ENCODE results near the gene STK25.

The STK25 gene

DNA sequence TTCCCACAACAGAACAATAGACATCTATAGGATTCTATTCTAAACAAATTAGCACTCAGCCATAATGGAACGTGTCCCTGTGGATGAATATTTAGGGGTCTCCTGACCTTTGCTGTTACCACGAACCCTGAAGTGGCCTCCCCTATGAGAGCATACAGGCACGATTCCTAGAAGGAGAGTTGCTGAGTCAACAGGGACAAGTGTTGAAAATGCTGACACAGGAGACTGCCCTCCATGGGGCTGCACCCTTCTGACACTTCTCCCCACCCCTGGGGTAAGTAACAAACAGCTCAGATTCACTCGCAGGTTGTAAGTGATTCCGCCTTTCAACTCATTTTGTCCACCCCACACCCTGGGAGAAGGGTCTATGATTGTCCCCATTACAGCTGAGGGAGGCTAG lies 14.1 kb upstream of the STK25 start:
- CTCF ChIA-PET = no interaction called here
- H3K27ac ChIP-seq = no peak overlapping the region
- no peak for DNase-seq (ENCODE audit: low spot score)
- TF ChIP-seq, protein P1, sequence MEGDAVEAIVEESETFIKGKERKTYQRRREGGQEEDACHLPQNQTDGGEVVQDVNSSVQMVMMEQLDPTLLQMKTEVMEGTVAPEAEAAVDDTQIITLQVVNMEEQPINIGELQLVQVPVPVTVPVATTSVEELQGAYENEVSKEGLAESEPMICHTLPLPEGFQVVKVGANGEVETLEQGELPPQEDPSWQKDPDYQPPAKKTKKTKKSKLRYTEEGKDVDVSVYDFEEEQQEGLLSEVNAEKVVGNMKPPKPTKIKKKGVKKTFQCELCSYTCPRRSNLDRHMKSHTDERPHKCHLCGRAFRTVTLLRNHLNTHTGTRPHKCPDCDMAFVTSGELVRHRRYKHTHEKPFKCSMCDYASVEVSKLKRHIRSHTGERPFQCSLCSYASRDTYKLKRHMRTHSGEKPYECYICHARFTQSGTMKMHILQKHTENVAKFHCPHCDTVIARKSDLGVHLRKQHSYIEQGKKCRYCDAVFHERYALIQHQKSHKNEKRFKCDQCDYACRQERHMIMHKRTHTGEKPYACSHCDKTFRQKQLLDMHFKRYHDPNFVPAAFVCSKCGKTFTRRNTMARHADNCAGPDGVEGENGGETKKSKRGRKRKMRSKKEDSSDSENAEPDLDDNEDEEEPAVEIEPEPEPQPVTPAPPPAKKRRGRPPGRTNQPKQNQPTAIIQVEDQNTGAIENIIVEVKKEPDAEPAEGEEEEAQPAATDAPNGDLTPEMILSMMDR (conservative IDR thresholded peaks at IDR 0.05; ENCODE audit: low read depth) = no peak
- POLR2A ChIA-PET (ENCODE audit: low non-redundant PET) = no interaction called here

DNA sequence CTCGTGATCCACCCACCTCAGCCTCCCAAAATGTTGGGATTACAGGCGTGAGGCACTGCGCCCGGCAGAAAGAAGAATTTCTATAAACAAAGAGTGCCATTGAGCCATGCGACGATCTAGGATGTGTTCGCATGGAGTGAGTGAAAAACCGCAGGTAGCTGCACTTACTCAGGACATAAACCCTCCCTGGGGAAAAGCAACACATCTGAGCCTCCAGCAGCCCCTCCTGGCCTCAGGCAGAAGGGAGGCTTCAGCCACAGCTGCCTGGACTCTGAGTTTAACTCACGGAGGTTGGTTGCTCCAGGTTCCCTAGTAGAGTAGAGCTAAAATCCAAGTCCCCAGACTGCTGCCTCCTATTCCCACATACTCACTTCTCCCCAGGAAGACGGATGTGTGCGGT lies 11.3 kb upstream of the STK25 start:
- no peak overlapping the region for H3K27ac ChIP-seq
- no peak for DNase-seq (ENCODE audit: low spot score)
- ChIA-PET POLR2A (ENCODE audit: low non-redundant PET) (interaction anchor here (0.5 kb wide), 1 partner anchor 14 kb away, joined by 4 read pairs; no protein-coding TSS in a partner anchor), CTCF (interaction anchor here (0.5 kb wide), 1 partner anchor 65 kb away, joined by 3 read pairs; no protein-coding TSS in a partner anchor)
- TF ChIP-seq, protein P1 (conservative IDR thresholded peaks at IDR 0.05; ENCODE audit: low read depth) = no peak

DNA sequence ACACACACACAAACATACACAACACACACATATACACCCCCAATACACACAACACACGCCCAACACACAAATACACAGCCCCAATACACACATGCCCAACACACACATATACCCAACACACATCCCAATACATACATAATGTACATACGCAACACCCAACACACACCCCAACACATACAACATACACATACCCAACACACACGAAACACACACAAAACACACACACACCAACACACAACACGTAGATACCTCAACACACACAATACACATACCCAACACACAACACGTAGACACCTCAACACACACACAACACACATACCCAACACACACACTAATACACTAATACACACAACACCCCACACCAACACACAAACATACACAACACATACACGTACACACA lies 8.9 kb upstream of the STK25 start:
- POLR2A ChIA-PET (ENCODE audit: low non-redundant PET) = no interaction called here
- TF ChIP-seq, protein P1 (conservative IDR thresholded peaks at IDR 0.05; ENCODE audit: low read depth) = no peak
- no peak overlapping the region for H3K27ac ChIP-seq
- DNase-seq (ENCODE audit: low spot score) = no peak
- CTCF ChIA-PET = no interaction called here

DNA sequence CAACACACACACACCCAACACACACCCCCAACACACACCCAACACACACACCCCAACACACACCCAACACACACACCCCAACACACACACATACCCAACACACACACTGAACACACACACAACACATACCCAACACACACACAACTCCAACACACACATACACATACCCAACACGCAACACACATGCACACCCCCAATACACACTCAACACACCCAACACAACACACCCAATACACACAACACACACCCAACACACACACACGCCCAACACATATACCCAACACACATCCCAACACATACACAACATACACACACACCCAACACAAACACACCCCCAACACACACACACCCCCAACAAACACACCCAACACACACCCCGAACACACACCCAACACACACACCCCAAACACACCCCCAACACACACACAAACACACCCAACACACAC lies 8.2 kb upstream of the STK25 start:
- CTCF ChIA-PET = no interaction called here
- TF ChIP-seq, protein P1 (conservative IDR thresholded peaks at IDR 0.05; ENCODE audit: low read depth) = no peak
- POLR2A ChIA-PET (ENCODE audit: low non-redundant PET) = no interaction called here

GRCh38 chr2:241514986-241515737 lies 6.8 kb upstream of the STK25 start:
- no peak for DNase-seq (ENCODE audit: low spot score)
- TF ChIP-seq, protein P1 (conservative IDR thresholded peaks at IDR 0.05; ENCODE audit: low read depth) = no peak
- no peak overlapping the region; the same call in 1 of the 2 replicates for H3K27ac ChIP-seq
- ChIA-PET POLR2A (ENCODE audit: low non-redundant PET) (no interaction called here), CTCF (no interaction called here)

More for the DNA sequence above, 8.2 kb upstream of the STK25 start:
- no peak overlapping the region for H3K27ac ChIP-seq
- no peak for DNase-seq (ENCODE audit: low spot score)

GRCh38 chr2:241514553-241514952 lies 6.2 kb upstream of the STK25 start:
- no peak for DNase-seq (ENCODE audit: low spot score)
- H3K27ac ChIP-seq = no peak overlapping the region; the same call in 1 of the 2 replicates
- ChIA-PET CTCF (no interaction called here), POLR2A (ENCODE audit: low non-redundant PET) (no interaction called here)
- TF ChIP-seq, protein P1 (conservative IDR thresholded peaks at IDR 0.05; ENCODE audit: low read depth) = no peak

Measured in RWPE1 (cell line).